ENCODE data around the gene SCYGR8. TPM values are rescaled to one million over a fixed set of nuclear protein-coding genes. Genes with fewer than 3 reads are reported as not detected.
"Not testable (repeated sequence)": the region's sequence is repeated elsewhere in the genome, so short reads cannot be mapped to it uniquely, and the experiment has no call there.

Gene SCYGR8
- polyA plus RNA-seq, 1 donor from 2014 or later, result not detected

DNA sequence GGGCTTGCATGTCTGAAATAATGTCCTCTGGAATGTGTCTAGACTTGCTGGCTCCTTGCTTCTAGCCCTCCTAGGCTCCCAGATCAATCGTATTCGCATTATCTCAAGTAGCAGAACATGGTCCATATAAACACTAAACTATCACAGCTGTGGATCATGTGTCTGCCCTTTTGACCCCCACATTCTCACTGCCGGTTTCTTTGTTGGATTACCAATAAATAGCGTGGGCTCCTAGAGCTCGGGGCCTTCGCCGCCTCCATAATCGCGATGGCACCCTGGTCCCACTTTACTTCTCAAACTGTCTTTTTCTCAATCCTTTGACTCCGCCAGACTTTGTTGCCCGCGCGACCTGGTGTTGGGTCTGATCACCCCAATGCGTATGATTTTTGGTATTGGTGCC is 6.3 kb upstream of the SCYGR8 start:
- no peaks in the 10 kb centered on the region for H3K79me2 ChIP-seq (replicated peaks; ENCODE audit: insufficient read depth, low read length)
- no peaks in the 10 kb centered on the region for H3K9me2 ChIP-seq (ENCODE audit: insufficient read depth, low read length)
- H3K36me3 ChIP-seq (ENCODE audit: insufficient read depth, low read length), result no peaks in the 10 kb centered on the region
- H3F3A ChIP-seq (ENCODE audit: insufficient read depth, low read length, poor library complexity, severe bottlenecking), result no peaks in the 10 kb centered on the region
- H4K20me1 ChIP-seq (ENCODE audit: insufficient read depth), result no peaks in the 10 kb centered on the region
- no peak overlapping the region for H3K27ac ChIP-seq (ENCODE audit: low read length)
- no peak overlapping the region for H3K9ac ChIP-seq (ENCODE audit: low read length)
- TF ChIP-seq RAD21 (conservative IDR thresholded peaks at IDR 0.05), result no peak
- TF ChIP-seq EZH2 (IDR thresholded peaks at IDR 0.05; ENCODE audit: borderline replicate concordance, insufficient read depth, low read length, poor library complexity, severe bottlenecking), result no peak
- no peak for TF ChIP-seq TAF1 (IDR thresholded peaks at IDR 0.05; ENCODE audit: low read depth)
- TF ChIP-seq POLR2AphosphoS5 (IDR thresholded peaks at IDR 0.05), result no peak
- TF ChIP-seq, protein P1, sequence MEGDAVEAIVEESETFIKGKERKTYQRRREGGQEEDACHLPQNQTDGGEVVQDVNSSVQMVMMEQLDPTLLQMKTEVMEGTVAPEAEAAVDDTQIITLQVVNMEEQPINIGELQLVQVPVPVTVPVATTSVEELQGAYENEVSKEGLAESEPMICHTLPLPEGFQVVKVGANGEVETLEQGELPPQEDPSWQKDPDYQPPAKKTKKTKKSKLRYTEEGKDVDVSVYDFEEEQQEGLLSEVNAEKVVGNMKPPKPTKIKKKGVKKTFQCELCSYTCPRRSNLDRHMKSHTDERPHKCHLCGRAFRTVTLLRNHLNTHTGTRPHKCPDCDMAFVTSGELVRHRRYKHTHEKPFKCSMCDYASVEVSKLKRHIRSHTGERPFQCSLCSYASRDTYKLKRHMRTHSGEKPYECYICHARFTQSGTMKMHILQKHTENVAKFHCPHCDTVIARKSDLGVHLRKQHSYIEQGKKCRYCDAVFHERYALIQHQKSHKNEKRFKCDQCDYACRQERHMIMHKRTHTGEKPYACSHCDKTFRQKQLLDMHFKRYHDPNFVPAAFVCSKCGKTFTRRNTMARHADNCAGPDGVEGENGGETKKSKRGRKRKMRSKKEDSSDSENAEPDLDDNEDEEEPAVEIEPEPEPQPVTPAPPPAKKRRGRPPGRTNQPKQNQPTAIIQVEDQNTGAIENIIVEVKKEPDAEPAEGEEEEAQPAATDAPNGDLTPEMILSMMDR (IDR thresholded peaks at IDR 0.05; ENCODE audit: poor library complexity, severe bottlenecking), result no peak
- no peak for TF ChIP-seq SMC3 (conservative IDR thresholded peaks at IDR 0.05; ENCODE audit: poor library complexity)
- no peak for TF ChIP-seq EP300 (conservative IDR thresholded peaks at IDR 0.05; ENCODE audit: poor library complexity, severe bottlenecking)
- no peak for TF ChIP-seq REST (IDR thresholded peaks at IDR 0.05; ENCODE audit: borderline replicate concordance)
- no peak for TF ChIP-seq MXI1 (conservative IDR thresholded peaks at IDR 0.05; ENCODE audit: poor library complexity, severe bottlenecking)
- no peak overlapping the region for H3K4me2 ChIP-seq (ENCODE audit: low read length)
- H3K4me3 ChIP-seq (ENCODE audit: low read length), result no peak overlapping the region
- H3K9me3 ChIP-seq (ENCODE audit: low read length), result no peaks in the 10 kb centered on the region
- H2AFZ ChIP-seq (ENCODE audit: low read depth, low read length), result no peak overlapping the region
- H3K27me3 ChIP-seq (ENCODE audit: insufficient read depth, low read depth, low read length), result no peaks in the 10 kb centered on the region

- H3K4me2 ChIP-seq (ENCODE audit: low read length); H3K79me2 ChIP-seq (replicated peaks; ENCODE audit: insufficient read depth, low read length); H2AFZ ChIP-seq (ENCODE audit: low read depth, low read length); H4K20me1 ChIP-seq (ENCODE audit: insufficient read depth); H3K9ac ChIP-seq (ENCODE audit: low read length); H3F3A ChIP-seq (ENCODE audit: insufficient read depth, low read length, poor library complexity, severe bottlenecking); H3K9me2 ChIP-seq (ENCODE audit: insufficient read depth, low read length); H3K9me3 ChIP-seq (ENCODE audit: low read length); H3K27me3 ChIP-seq (ENCODE audit: insufficient read depth, low read depth, low read length); H3K4me3 ChIP-seq (ENCODE audit: low read length); H3K36me3 ChIP-seq (ENCODE audit: insufficient read depth, low read length); H3K27ac ChIP-seq (ENCODE audit: low read length): not testable (repeated sequence)
Observed at GRCh38 chr2:227740705-227741104, 5.0 kb upstream of the SCYGR8 start.

DNA sequence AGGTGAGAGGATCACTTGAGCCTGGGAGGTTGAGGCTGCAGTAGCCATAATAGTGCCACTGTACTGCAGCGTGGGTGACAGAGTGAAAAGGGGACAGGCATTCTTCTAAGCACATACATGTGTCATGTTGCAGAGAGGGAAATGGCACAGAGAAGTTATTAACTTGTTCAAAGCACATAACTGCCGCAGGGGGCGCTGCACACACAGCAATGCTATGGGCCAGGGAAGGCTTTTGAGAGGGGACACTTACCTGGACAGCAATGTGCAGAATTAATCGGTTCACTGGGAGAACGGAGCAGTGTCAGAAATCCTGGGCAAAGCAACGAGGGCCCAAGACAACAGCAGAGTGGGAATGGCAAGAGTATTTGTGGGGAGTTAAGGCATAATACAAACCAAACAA is 2.4 kb downstream of the SCYGR8 start:
- Histone ChIP-seq H2AFZ (ENCODE audit: low read depth, low read length) (no peak overlapping the region), H4K20me1 (ENCODE audit: insufficient read depth) (no peaks in the 10 kb centered on the region), H3K9me2 (ENCODE audit: insufficient read depth, low read length) (no peaks in the 10 kb centered on the region), H3K9ac (ENCODE audit: low read length) (no peak overlapping the region), H3K4me3 (ENCODE audit: low read length) (no peak overlapping the region), H3K36me3 (ENCODE audit: insufficient read depth, low read length) (no peaks in the 10 kb centered on the region), H3K4me2 (ENCODE audit: low read length) (no peak overlapping the region), H3F3A (ENCODE audit: insufficient read depth, low read length, poor library complexity, severe bottlenecking) (no peaks in the 10 kb centered on the region), H3K27me3 (ENCODE audit: insufficient read depth, low read depth, low read length) (no peaks in the 10 kb centered on the region), H3K27ac (ENCODE audit: low read length) (no peak overlapping the region), H3K79me2 (replicated peaks; ENCODE audit: insufficient read depth, low read length) (no peaks in the 10 kb centered on the region), H3K9me3 (ENCODE audit: low read length) (no peaks in the 10 kb centered on the region)
- TF ChIP-seq MXI1 (conservative IDR thresholded peaks at IDR 0.05; ENCODE audit: poor library complexity, severe bottlenecking) (no peak), EP300 (conservative IDR thresholded peaks at IDR 0.05; ENCODE audit: poor library complexity, severe bottlenecking) (no peak), SMC3 (conservative IDR thresholded peaks at IDR 0.05; ENCODE audit: poor library complexity) (no peak), EZH2 (IDR thresholded peaks at IDR 0.05; ENCODE audit: borderline replicate concordance, insufficient read depth, low read length, poor library complexity, severe bottlenecking) (no peak), POLR2AphosphoS5 (IDR thresholded peaks at IDR 0.05) (no peak), REST (IDR thresholded peaks at IDR 0.05; ENCODE audit: borderline replicate concordance) (no peak), RAD21 (conservative IDR thresholded peaks at IDR 0.05) (no peak), TAF1 (IDR thresholded peaks at IDR 0.05; ENCODE audit: low read depth) (no peak)

DNA sequence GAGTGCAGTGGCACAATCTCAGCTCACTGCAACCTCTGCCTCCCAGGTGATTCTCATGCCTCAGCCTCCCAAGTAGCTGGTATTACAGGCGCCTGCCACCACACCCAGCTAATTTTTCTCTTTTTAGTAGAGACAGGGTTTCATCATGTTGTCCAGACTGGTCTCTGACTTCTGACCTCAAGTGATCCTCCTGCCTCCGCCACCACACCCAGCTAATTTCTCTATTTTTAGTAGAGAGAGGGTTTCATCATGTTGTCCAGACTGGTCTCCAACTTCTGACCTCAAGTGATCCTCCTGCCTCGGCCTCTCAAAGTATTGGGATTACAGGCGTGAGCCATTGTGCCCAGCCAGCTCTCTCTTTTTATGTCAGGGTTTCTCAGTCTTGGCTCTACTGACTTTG is 10.6 kb downstream of the SCYGR8 start:
- not testable (repeated sequence) for H3K9ac ChIP-seq (ENCODE audit: low read length); H3K4me2 ChIP-seq (ENCODE audit: low read length); H2AFZ ChIP-seq (ENCODE audit: low read depth, low read length); H3K27ac ChIP-seq (ENCODE audit: low read length); H3K27me3 ChIP-seq (ENCODE audit: insufficient read depth, low read depth, low read length); H4K20me1 ChIP-seq (ENCODE audit: insufficient read depth); H3K79me2 ChIP-seq (replicated peaks; ENCODE audit: insufficient read depth, low read length); H3K36me3 ChIP-seq (ENCODE audit: insufficient read depth, low read length); H3F3A ChIP-seq (ENCODE audit: insufficient read depth, low read length, poor library complexity, severe bottlenecking); H3K4me3 ChIP-seq (ENCODE audit: low read length); H3K9me3 ChIP-seq (ENCODE audit: low read length); H3K9me2 ChIP-seq (ENCODE audit: insufficient read depth, low read length)

Data from neural cell (in vitro differentiated cells).